GM19193 (cell line): Measurements from ENCODE around the gene CLASP2.

Source experiments
- POLR2A ChIP-seq: IDR thresholded peaks from 4 replicates; pipeline ENCODE4 v1.6.1; 2011; ENCODE audit not compliant: insufficient read depth, insufficient read length; ENCODE audit errors: extremely low read depth

CLASP2 gene

GRCh38 chr3:33547101-33547500 lies 171.0 kb downstream of the CLASP2 start:
- no peak for TF ChIP-seq POLR2A

- TF ChIP-seq POLR2A, result no peak
Measured at GRCh38 chr3:33544126-33544525, 173.9 kb downstream of the CLASP2 start.

- no peak for TF ChIP-seq POLR2A
Measured at GRCh38 chr3:33543601-33544000, 174.5 kb downstream of the CLASP2 start.

GRCh38 chr3:33541918-33542317 lies 176.1 kb downstream of the CLASP2 start:
- TF ChIP-seq POLR2A, result no peak

- TF ChIP-seq POLR2A, result no peak
Measured at GRCh38 chr3:33538678-33539339, 179.2 kb downstream of the CLASP2 start.

GRCh38 chr3:33537133-33537532 lies 180.9 kb downstream of the CLASP2 start:
- TF ChIP-seq POLR2A, result no peak

GRCh38 chr3:33526787-33527186 lies 191.3 kb downstream of the CLASP2 start:
- TF ChIP-seq POLR2A, result no peak

- TF ChIP-seq POLR2A, result no peak
Measured at GRCh38 chr3:33525232-33525631, 192.8 kb downstream of the CLASP2 start.

GRCh38 chr3:33523093-33523667 lies 194.9 kb downstream of the CLASP2 start:
- TF ChIP-seq POLR2A, result no peak

GRCh38 chr3:33521736-33522135 lies 196.3 kb downstream of the CLASP2 start:
- no peak for TF ChIP-seq POLR2A

- TF ChIP-seq POLR2A, result no peak
Measured at GRCh38 chr3:33513262-33513863, 204.7 kb downstream of the CLASP2 start.

- TF ChIP-seq POLR2A, result no peak
Measured at GRCh38 chr3:33505027-33505426, 213.0 kb downstream of the CLASP2 start.

- TF ChIP-seq POLR2A, result no peak
Measured at GRCh38 chr3:33496449-33496848, 221.6 kb downstream of the CLASP2 start.

GRCh38 chr3:33491721-33492120 lies 226.3 kb downstream of the CLASP2 start:
- no peak for TF ChIP-seq POLR2A

- TF ChIP-seq POLR2A, result no peak
Measured at GRCh38 chr3:33490641-33491241, 227.3 kb downstream of the CLASP2 start.

GRCh38 chr3:33488683-33489082 lies 229.4 kb downstream of the CLASP2 start:
- no peak for TF ChIP-seq POLR2A

GRCh38 chr3:33488246-33488645 lies 229.8 kb downstream of the CLASP2 start:
- TF ChIP-seq POLR2A, result no peak

- no peak for TF ChIP-seq POLR2A
Measured at GRCh38 chr3:33482111-33482521, 235.9 kb downstream of the CLASP2 start.
